ENCODE measurements around the gene FNDC11.

FNDC11 gene

GRCh38 chr20:63538204-63539091, 15.5 kb upstream of the FNDC11 start:
- in situ Hi-C loops (cut with HindIII; ENCODE audit: low sequenced_read_pairs) = loop anchor here (5.0 to 10.0 kb wide), 6 partner anchors 56 to 344 kb away; partner anchors contain the start of gene KCNQ2

DNA sequence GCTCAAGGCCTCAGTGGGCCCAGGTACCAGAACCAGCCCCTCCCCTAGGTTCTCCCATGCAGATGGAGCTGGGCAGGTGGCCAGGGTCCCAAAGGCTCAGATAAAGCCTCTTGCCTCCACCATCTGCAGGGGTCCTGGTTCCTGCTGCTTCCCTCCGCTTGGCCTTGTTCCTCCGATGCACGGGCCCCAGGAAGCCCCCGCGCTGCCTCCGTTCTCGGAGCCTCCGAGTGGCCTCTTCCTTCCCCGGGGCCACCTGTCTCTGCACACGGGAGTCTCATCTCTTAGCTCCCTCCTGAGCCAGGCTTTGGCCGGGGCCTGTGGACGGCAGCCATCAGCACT, 14.9 kb upstream of the FNDC11 start:
- in situ Hi-C loops (cut with HindIII; ENCODE audit: low sequenced_read_pairs) = loop anchor here (5.0 to 10.0 kb wide), 6 partner anchors 56 to 343 kb away; partner anchors contain the start of gene KCNQ2

GRCh38 chr20:63539441-63540370, 14.3 kb upstream of the FNDC11 start:
- in situ Hi-C loops (cut with HindIII; ENCODE audit: low sequenced_read_pairs) = loop anchor here (5.0 to 10.0 kb wide), 6 partner anchors 55 to 343 kb away; partner anchors contain the start of gene KCNQ2

DNA sequence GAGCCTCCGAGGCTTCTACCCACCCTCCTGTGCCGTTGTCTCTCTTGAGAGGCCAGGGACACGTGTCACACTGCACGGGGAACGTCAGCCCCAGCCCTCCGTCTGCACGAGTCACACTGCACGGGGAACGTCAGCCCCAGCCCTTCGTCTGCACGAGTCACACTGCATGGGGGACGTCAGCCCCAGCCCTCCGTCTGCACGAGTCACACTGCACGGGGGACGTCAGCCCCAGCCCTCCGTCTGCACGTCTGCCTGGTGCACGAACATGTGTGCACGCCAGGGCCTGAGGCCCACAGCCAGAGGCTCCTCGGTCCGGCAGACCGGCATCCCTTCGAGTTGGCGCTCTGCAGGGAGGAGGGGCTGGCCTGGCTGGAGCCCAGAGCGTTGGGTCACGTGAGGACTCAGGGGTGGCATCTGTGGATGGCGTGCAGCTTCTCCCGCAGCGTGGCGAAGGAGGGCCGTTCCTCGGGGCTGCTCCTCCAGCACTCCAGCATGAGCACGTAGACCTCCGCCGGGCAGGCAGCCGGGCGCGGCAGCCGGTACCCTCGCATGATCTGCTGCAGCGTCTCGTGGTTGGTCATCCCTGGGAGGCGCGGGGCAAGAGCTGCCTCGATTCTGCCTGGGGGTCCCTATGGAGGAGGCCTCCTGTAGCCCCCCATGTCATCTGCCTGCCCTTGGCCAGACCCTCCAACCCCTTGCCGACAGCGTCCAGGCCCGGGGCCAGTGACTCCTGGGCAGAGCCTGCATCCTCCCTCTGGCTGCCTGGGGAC, 13.4 kb upstream of the FNDC11 start:
- in situ Hi-C loops (cut with HindIII; ENCODE audit: low sequenced_read_pairs) = no loop called here

GRCh38 chr20:63541371-63541770, 12.6 kb upstream of the FNDC11 start:
- in situ Hi-C loops (cut with HindIII; ENCODE audit: low sequenced_read_pairs) = no loop called here

DNA sequence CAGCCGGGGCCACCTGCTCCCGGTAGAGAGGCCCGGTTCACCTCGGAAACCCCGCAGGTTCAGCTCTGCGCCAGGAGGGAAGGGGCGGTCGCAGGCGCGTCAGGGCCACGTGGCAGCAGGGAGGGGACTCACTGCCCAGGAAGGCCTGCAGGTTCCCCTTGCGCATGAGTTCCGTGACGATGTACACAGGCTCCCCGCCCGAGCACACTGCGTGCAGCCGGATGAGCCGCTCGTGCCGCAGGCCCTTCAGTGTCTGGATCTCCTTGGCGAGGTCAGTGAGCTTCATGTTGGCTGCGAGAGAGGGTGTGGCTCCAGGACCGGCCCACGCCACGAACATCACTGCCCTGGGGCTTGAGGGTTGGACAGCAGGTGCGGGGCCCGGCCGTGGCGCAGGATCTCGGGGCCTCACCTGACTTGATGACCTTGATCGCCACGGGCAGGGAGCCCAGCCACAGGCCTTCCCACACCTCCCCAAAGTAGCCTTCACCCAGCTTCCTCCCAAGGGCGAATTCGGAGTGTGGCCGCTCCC, 11.9 kb upstream of the FNDC11 start:
- in situ Hi-C loops (cut with HindIII; ENCODE audit: low sequenced_read_pairs) = no loop called here

GRCh38 chr20:63542696-63543095, 11.3 kb upstream of the FNDC11 start:
- in situ Hi-C loops (cut with HindIII; ENCODE audit: low sequenced_read_pairs) = no loop called here

DNA sequence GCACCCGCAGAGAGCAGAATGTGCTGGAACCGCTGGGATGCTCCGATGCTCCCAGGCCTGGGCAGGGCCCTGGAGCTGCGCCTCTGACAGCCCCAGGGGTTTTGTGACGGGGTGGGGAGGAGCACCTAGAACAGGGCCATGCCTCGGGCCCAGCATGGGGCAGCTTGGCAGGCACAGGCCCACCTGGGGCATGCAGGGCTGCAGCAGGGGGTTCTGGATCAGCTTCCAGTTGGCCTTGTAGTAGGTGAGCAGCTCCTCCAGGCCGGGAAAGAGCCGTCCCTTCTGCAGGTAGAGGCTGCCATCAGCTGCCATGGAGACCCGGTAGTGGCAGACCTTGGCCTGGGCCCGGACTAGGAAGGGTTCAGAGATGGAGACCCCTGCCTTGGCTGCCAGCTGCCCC, 10.8 kb upstream of the FNDC11 start:
- in situ Hi-C loops (cut with HindIII; ENCODE audit: low sequenced_read_pairs) = no loop called here

GRCh38 chr20:63543733-63544132, 10.2 kb upstream of the FNDC11 start:
- in situ Hi-C loops (cut with HindIII; ENCODE audit: low sequenced_read_pairs) = no loop called here

GRCh38 chr20:63544241-63544957, 9.6 kb upstream of the FNDC11 start:
- in situ Hi-C loops (cut with HindIII; ENCODE audit: low sequenced_read_pairs) = no loop called here

DNA sequence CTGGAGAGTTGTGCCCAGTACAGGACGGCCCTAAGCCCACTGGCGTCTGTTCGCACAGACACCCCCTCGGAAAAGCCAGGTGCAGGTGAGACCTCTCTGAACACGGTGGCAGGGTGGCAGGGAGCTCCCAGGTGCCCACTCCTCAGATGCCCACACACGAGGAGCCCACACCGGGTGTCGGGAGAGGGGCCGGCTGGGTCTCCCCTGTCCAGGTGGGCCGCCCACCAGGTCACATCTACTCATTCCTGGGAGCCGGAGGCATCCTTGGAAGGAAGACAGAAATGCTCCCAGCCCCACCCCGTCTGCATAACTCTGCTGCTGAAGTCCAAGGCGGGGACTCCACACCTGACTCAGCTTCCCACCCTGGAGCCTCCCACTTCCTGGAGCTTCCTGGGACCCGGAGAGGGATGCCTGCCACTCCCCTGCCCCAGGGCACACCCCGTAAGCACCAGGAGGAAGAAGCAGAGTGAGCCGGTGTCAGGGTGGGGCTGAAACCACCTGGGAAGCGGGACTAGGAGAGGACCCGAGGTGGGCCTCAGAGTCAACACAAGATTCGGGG, 8.9 kb upstream of the FNDC11 start:
- in situ Hi-C loops (cut with HindIII; ENCODE audit: low sequenced_read_pairs) = no loop called here

DNA sequence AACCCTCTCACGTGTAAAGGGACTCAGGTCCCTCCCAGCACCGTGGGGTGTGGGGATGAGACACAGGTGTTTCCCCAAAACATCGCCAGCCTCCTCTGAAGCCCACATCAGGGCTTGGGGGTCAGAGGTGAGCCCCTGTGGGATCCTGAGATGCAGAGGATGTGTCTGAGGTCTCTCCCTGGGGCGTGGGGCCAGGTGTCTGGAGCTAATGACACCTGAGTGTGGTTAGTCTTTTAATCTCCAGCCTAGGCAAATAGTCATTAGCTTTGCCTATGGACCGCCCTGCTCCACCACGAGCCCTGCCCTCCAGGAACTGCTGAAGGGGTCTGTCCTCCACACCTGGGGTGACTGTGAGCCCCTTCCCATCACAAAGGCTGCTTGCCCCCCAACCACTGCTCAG, 8.1 kb upstream of the FNDC11 start:
- in situ Hi-C loops (cut with HindIII; ENCODE audit: low sequenced_read_pairs) = no loop called here

- in situ Hi-C loops (cut with HindIII; ENCODE audit: low sequenced_read_pairs) = no loop called here
Observed at GRCh38 chr20:63546256-63546955, 7.6 kb upstream of the FNDC11 start.

GRCh38 chr20:63546956-63547724, 6.8 kb upstream of the FNDC11 start:
- in situ Hi-C loops (cut with HindIII; ENCODE audit: low sequenced_read_pairs) = no loop called here

DNA sequence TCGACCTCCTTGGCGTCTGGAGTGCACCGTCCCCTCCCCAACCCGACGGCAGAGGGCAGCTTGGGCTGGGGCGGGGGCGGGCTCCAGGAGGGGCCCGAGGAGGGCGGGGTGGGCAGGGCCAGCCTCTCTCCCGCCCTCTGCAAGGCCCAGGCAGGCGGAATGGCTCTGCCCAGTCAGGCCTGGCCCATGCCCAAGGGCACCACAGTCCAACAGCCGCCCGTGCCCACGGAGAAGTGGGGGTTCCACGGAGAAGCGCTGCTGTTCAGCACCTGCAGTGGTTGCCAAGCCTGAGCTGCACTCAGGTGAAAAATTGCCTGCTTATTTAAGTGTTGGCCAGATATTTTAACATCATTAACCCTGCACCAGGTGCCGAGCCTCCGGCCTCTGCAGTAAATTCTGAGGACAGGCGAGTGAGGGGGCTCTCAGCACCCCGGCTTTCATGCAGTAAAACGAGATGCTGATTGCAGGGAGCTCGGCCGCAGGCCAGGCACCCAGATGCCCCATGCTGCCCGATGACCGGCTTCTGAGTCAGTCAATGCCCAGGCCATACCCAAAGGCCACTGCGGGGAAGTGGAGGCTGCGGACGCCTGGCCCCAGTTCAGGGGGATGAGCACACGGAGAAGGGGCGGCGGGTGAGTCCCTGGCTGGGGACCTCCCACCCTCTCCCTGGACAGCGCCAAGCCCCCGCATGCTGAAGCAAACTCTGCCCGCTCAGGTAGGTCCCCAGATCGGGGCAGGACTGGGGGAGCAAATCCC, 6.1 kb upstream of the FNDC11 start, which contains the start of gene SRMS:
TSS of gene SRMS (minus strand) at position 25 of the 756 bp plus-strand sequence. CDS start 286 bp downstream, outside the sequence.
- in situ Hi-C loops (cut with HindIII; ENCODE audit: low sequenced_read_pairs) = no loop called here

GRCh38 chr20:63548542-63548941, 5.4 kb upstream of the FNDC11 start:
- in situ Hi-C loops (cut with HindIII; ENCODE audit: low sequenced_read_pairs) = no loop called here

- in situ Hi-C loops (cut with HindIII; ENCODE audit: low sequenced_read_pairs) = no loop called here
Observed at GRCh38 chr20:63549019-63549418, 4.9 kb upstream of the FNDC11 start.

Data from endothelial cell of hepatic sinusoid (primary cell).